ENCODE data around the gene TIMM13.

TIMM13 gene

GRCh38 chr19:2382530-2383222 lies 44.7 kb downstream of the TIMM13 start:
- no peak for DNase-seq (ENCODE audit: low read depth in 3 of 3)

GRCh38 chr19:2381148-2381820 lies 46.1 kb downstream of the TIMM13 start:
- no peak for DNase-seq (ENCODE audit: low read depth in 3 of 3)

DNA sequence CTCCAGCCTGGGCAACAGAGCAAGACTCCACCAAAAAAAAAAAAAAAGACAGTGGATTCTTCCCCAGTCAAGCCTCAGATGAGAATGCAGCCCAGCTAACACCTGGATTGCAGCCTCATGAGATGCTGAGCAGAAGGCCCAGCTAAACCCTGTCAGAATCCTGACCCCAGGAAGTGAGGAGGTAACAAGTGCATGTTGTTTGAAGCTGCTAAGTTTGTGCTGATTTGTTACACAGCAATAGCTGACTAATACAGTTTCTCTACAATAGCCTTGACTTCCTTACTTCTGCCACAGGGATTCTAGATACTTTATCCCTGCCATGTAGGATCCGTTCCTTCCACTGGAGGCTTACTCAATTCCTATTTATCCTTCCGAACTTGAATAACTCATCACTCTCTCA lies 46.8 kb downstream of the TIMM13 start:
- no peak for DNase-seq (ENCODE audit: low read depth in 3 of 3)

GRCh38 chr19:2376784-2377519 lies 50.4 kb downstream of the TIMM13 start:
- no peak for DNase-seq (ENCODE audit: low read depth in 3 of 3)

All from stimulated activated CD4-positive, alpha-beta T cell treated with anti-CD3 and anti-CD28 coated beads, TNF-alpha, amount 100 ng/mL, for 4 hours (primary cell).